Mesendoderm (in vitro differentiated cells): ENCODE data around the gene TCF21.

Experiments
- DNase-seq: peaks from one replicate; pipeline ENCODE4 v3.0.0; 2013
- H2AK5ac ChIP-seq: 2 replicates; pipeline ENCODE4 v1.6.1; 2013; ENCODE audit warnings: low read length, inconsistent platforms
- H2BK120ac ChIP-seq: 2 replicates; pipeline ENCODE4 v1.6.1; 2013; ENCODE audit warnings: low read depth, mild to moderate bottlenecking, low read length, moderate library complexity, mixed read lengths
- H2BK15ac ChIP-seq: replicated peaks from 2 replicates; pipeline ENCODE4 v1.6.1; 2013; ENCODE audit warnings: low read depth, mild to moderate bottlenecking, moderate library complexity
- H2BK5ac ChIP-seq: 2 replicates; pipeline ENCODE4 v1.6.1; 2013; ENCODE audit warnings: low read length, inconsistent platforms
- H3K18ac ChIP-seq: 2 replicates; pipeline ENCODE4 v1.6.1; 2013; ENCODE audit warnings: mild to moderate bottlenecking, low read length, mixed read lengths
- H3K23ac ChIP-seq: one replicate; pipeline ENCODE4 v1.6.1; 2013; ENCODE audit warnings: low read length
- H3K27ac ChIP-seq: 2 replicates; pipeline ENCODE4 v1.5.1; 2013; ENCODE audit warnings: low read depth, mild to moderate bottlenecking, inconsistent platforms, low read length, moderate library complexity
- H3K27me3 ChIP-seq: 2 replicates; pipeline ENCODE4 v1.6.1; 2013; ENCODE audit warnings: low read length, control low read depth, mild to moderate bottlenecking, inconsistent platforms; ENCODE audit not compliant: insufficient read depth, poor library complexity
- H3K36me3 ChIP-seq: 2 replicates; pipeline ENCODE4 v1.6.1; 2013; ENCODE audit warnings: low read length, inconsistent platforms; ENCODE audit not compliant: control insufficient read depth, insufficient read depth
- H3K4ac ChIP-seq: one replicate; pipeline ENCODE4 v1.6.1; 2013; ENCODE audit warnings: low read depth, mild to moderate bottlenecking, low read length, moderate library complexity
- H3K4me1 ChIP-seq: 2 replicates; pipeline ENCODE4 v1.6.1; 2013; ENCODE audit warnings: low read depth, low read length, inconsistent platforms; ENCODE audit not compliant: control insufficient read depth
- H3K4me2 ChIP-seq: 2 replicates; pipeline ENCODE4 v1.6.1; 2013; ENCODE audit warnings: low read length
- H3K4me3 ChIP-seq: 2 replicates; pipeline ENCODE4 v1.5.1; 2013; ENCODE audit warnings: mild to moderate bottlenecking, low read length
- H3K56ac ChIP-seq: one replicate; pipeline ENCODE4 v1.6.1; 2013; ENCODE audit warnings: low read length
- H3K79me1 ChIP-seq: 2 replicates; pipeline ENCODE4 v1.6.1; 2013; ENCODE audit warnings: low read length, inconsistent platforms
- H3K79me2 ChIP-seq: 2 replicates; pipeline ENCODE4 v1.6.1; 2013; ENCODE audit warnings: mild to moderate bottlenecking, low read length; ENCODE audit not compliant: control insufficient read depth, insufficient read depth
- H3K9ac ChIP-seq: 2 replicates; pipeline ENCODE4 v1.6.1; 2013; ENCODE audit warnings: low read length, inconsistent platforms
- H4K5ac ChIP-seq: one replicate; pipeline ENCODE4 v1.6.1; 2013; ENCODE audit warnings: low read length
- H4K8ac ChIP-seq: one replicate; pipeline ENCODE4 v1.6.1; 2013; ENCODE audit warnings: low read depth, mild to moderate bottlenecking, control low read depth, low read length, moderate library complexity
- WGBS: extraction: QIAGEN DNeasy Blood & Tissue Kit; methylation state at CpG from one replicate; pipeline ENCODE4 v1.1.7; 2013; ENCODE audit warnings: low lambda C conversion rate, missing lambda C conversion rate; ENCODE audit not compliant: insufficient coverage; ENCODE audit errors: extremely low coverage; 5-methylcytosine and 5-hydroxymethylcytosine counted together

The TCF21 gene

DNA sequence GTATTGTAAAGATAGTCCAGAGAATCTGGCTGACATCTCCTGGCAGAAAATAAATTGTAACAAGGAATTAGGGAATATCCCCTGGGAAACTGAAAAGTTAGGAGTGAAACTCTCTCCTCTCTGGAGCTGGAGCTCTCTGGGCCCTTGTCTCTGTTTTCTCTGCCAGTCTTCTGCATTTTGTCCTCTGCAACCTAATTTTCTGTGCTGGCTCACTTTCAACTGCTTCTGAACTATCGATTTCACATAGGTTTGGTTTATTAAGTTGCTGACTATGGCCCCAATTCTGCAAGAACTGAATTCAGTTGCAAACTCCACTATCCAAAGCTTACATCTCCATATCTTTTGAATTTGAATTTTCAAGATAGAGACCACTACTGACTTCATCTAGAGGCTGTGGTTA is 9.3 kb downstream of the TCF21 start:
- Histone ChIP-seq H2BK120ac (no peak overlapping the region), H2AK5ac (no peak overlapping the region), H3K27ac (no peak overlapping the region), H3K79me2 (no peaks in the 10 kb centered on the region), H2BK15ac (no peak overlapping the region), H3K4me2 (no peak overlapping the region), H3K4me3 (no peak overlapping the region), H3K4me1 (no peaks in the 10 kb centered on the region), H3K36me3 (no peaks in the 10 kb centered on the region), H4K8ac (no peak overlapping the region), H3K23ac (no peak overlapping the region), H3K4ac (no peak overlapping the region), H3K79me1 (no peaks in the 10 kb centered on the region), H2BK5ac (no peak overlapping the region), H3K9ac (no peak overlapping the region), H3K27me3 (peaks cover 35% of the 10 kb centered on the region), H3K56ac (no peak overlapping the region), H4K5ac (no peak overlapping the region), H3K18ac (no peak overlapping the region)
- no peak for DNase-seq
- WGBS = no CpG with 5 or more reads among the region's 1 CpG

- Histone ChIP-seq H2BK120ac (no peak overlapping the region), H2BK15ac (no peak overlapping the region), H3K56ac (no peak overlapping the region), H3K36me3 (no peaks in the 10 kb centered on the region), H2BK5ac (no peak overlapping the region), H3K4me3 (no peak overlapping the region), H3K79me2 (no peaks in the 10 kb centered on the region), H3K4me1 (no peaks in the 10 kb centered on the region), H3K23ac (no peak overlapping the region), H3K9ac (no peak overlapping the region), H3K18ac (no peak overlapping the region), H4K8ac (no peak overlapping the region), H3K4me2 (no peak overlapping the region), H3K79me1 (no peaks in the 10 kb centered on the region), H2AK5ac (no peak overlapping the region), H3K27me3 (peaks cover 22% of the 10 kb centered on the region), H4K5ac (no peak overlapping the region), H3K27ac (no peak overlapping the region), H3K4ac (no peak overlapping the region)
- no peak for DNase-seq
These were observed 10.6 kb downstream of the TCF21 start for GRCh38 chr6:133899556-133899955.

DNA sequence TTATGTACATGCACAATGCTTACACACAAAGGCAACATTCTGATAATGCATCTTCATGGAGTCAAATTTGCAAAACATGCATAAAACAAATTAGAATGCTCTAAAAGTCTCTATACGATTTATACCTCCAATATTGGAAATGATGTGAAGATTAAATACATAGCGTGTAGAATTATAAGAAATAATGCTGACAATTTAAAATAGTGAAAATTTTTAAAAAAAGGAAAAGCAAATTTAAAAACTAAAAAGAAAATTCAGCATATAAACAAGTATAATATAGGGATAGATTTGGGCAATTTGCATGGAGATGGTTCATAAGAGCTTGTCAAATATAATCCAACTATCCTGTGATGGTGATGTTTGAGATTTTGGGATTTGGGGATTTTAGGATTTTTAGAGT is 14.9 kb downstream of the TCF21 start:
- Histone ChIP-seq H3K4ac (no peak overlapping the region), H3K36me3 (no peaks in the 10 kb centered on the region), H2BK5ac (no peak overlapping the region), H3K23ac (no peak overlapping the region), H2AK5ac (no peak overlapping the region), H4K5ac (no peak overlapping the region), H3K56ac (no peak overlapping the region), H3K4me3 (no peak overlapping the region), H3K4me1 (no peaks in the 10 kb centered on the region), H3K79me1 (no peaks in the 10 kb centered on the region), H4K8ac (no peak overlapping the region), H3K9ac (no peak overlapping the region), H3K18ac (no peak overlapping the region), H2BK15ac (no peak overlapping the region), H3K79me2 (no peaks in the 10 kb centered on the region), H3K27me3 (no peaks in the 10 kb centered on the region), H3K4me2 (no peak overlapping the region), H3K27ac (no peak overlapping the region), H2BK120ac (no peak overlapping the region)
- DNase-seq = no peak
- WGBS = 100% methylated on average over 1 of the region's 2 CpGs

- Histone ChIP-seq H2BK120ac (no peak overlapping the region), H3K4me3 (no peak overlapping the region), H3K18ac (no peak overlapping the region), H3K4me2 (no peak overlapping the region), H3K27ac (no peak overlapping the region), H3K79me2 (no peaks in the 10 kb centered on the region), H4K8ac (no peak overlapping the region), H2AK5ac (no peak overlapping the region), H3K27me3 (no peaks in the 10 kb centered on the region), H3K79me1 (no peaks in the 10 kb centered on the region), H3K23ac (no peak overlapping the region), H3K4me1 (no peaks in the 10 kb centered on the region), H3K9ac (no peak overlapping the region), H3K36me3 (no peaks in the 10 kb centered on the region), H2BK5ac (no peak overlapping the region), H3K56ac (no peak overlapping the region), H4K5ac (no peak overlapping the region), H3K4ac (no peak overlapping the region), H2BK15ac (no peak overlapping the region)
- WGBS = no CpG with 5 or more reads among the region's 1 CpG
- DNase-seq = no peak
These were observed 17.1 kb downstream of the TCF21 start for GRCh38 chr6:133906050-133906449.

DNA sequence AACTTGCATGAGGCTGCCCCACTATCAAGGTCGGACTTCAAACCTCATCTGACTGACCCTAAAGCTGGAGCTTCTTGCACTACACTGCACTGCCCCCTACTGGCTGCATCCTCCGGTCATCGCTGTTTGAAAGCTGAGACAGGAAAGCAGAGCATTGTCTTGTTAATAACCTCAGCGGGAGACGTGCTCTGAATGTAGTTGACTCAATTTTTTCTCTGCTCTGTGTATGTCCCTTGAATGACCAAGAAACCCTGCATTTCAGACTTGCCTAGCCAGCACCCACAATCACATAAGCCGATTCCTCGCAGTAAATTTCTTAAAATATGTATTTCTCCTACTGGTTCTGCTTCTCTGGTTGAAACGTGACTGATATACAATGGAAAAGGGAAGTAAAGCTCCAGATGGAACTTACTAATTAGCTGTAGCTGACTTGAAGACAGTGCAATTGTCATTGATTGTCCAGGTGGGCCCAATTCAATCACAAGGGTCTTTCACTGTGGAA is 27.8 kb downstream of the TCF21 start:
- Histone ChIP-seq H3K9ac (no peak overlapping the region), H2AK5ac (no peak overlapping the region), H2BK5ac (no peak overlapping the region), H3K23ac (no peak overlapping the region), H3K18ac (no peak overlapping the region), H3K4me1 (peaks cover 3% of the 10 kb centered on the region), H3K4me2 (no peak overlapping the region), H3K4ac (no peak overlapping the region), H3K36me3 (no peaks in the 10 kb centered on the region), H3K79me2 (no peaks in the 10 kb centered on the region), H4K5ac (no peak overlapping the region), H3K79me1 (no peaks in the 10 kb centered on the region), H4K8ac (no peak overlapping the region), H3K27me3 (no peaks in the 10 kb centered on the region), H3K27ac (no peak overlapping the region), H2BK15ac (no peak overlapping the region), H3K56ac (no peak overlapping the region), H2BK120ac (no peak overlapping the region), H3K4me3 (no peak overlapping the region)
- DNase-seq = peak; percentile 97
- WGBS = no CpG with 5 or more reads among the region's 8 CpGs

GRCh38 chr6:133917781-133918180 is 28.9 kb downstream of the TCF21 start:
- no peak for DNase-seq
- 100% methylated on average over 1 of the region's 4 CpGs for WGBS
- Histone ChIP-seq H3K36me3 (no peaks in the 10 kb centered on the region), H3K56ac (no peak overlapping the region), H3K27me3 (no peaks in the 10 kb centered on the region), H2BK5ac (no peak overlapping the region), H3K27ac (no peak overlapping the region), H3K18ac (no peak overlapping the region), H3K4ac (no peak overlapping the region), H3K23ac (no peak overlapping the region), H3K9ac (no peak overlapping the region), H4K5ac (no peak overlapping the region), H4K8ac (no peak overlapping the region), H3K4me3 (no peak overlapping the region), H3K79me2 (no peaks in the 10 kb centered on the region), H2BK15ac (peak overlapping the region; percentile 85), H3K4me1 (peaks cover 3% of the 10 kb centered on the region), H2AK5ac (no peak overlapping the region), H3K79me1 (no peaks in the 10 kb centered on the region), H3K4me2 (no peak overlapping the region), H2BK120ac (no peak overlapping the region)
